Progenitor cell of endocrine pancreas (in vitro differentiated cells): ENCODE results near the gene APEX1. TPM values are rescaled to one million over a fixed set of nuclear protein-coding genes. Genes with fewer than 3 reads are reported as not detected.
"Not testable (repeated sequence)": the region's sequence is repeated elsewhere in the genome, so short reads cannot be mapped to it uniquely, and the experiment has no call there.

Experiments
- DNase-seq: peaks from one replicate; pipeline ENCODE4 v3.0.0; 2021; ENCODE audit warnings: low spot score; ENCODE audit not compliant: unreplicated experiment
- H3K27ac Mint-ChIP-seq: 2 replicates; pipeline ENCODE4 v1.8.0; 2021; ENCODE audit warnings: mild to moderate bottlenecking, moderate library complexity, mixed read lengths
- H3K27me3 Mint-ChIP-seq: 2 replicates; pipeline ENCODE4 v1.8.0; 2021; ENCODE audit warnings: mixed read lengths
- H3K36me3 Mint-ChIP-seq: 2 replicates; pipeline ENCODE4 v1.8.0; 2022; ENCODE audit warnings: mixed read lengths; ENCODE audit not compliant: insufficient read depth
- H3K4me1 Mint-ChIP-seq: 2 replicates; pipeline ENCODE4 v1.8.0; 2021; ENCODE audit warnings: low read depth, mixed read lengths
- H3K4me3 Mint-ChIP-seq: 2 replicates; pipeline ENCODE4 v1.8.0; 2021; ENCODE audit warnings: low read depth, mild to moderate bottlenecking, moderate library complexity, mixed read lengths
- H3K9me3 Mint-ChIP-seq: 2 replicates; pipeline ENCODE4 v1.8.0; 2021; ENCODE audit warnings: low read depth, mixed read lengths
- CTCF ChIP-seq: fragments of 200-600 bp; sonication (generic); IDR thresholded peaks from one replicate; pipeline ENCODE4 v1.5.0; 2021; ENCODE audit warnings: antibody characterized with exemption, mild to moderate bottlenecking; ENCODE audit not compliant: unreplicated experiment
- total RNA-seq: library from RNA; stranded (reverse); gene quantifications from 2 replicates; pipeline ENCODE4 v1.2.1, GENCODE V29; 2021

Gene APEX1
- total RNA-seq, 1 donor from 2014 or later: 309 TPM

- no peak overlapping the region for H3K4me3 Mint-ChIP-seq
- no peak for TF ChIP-seq CTCF
- no peak for DNase-seq
- H3K27me3 Mint-ChIP-seq: peaks cover 15% of the 10 kb centered on the region
- H3K4me1 Mint-ChIP-seq: no peaks in the 10 kb centered on the region
- no peaks in the 10 kb centered on the region for H3K36me3 Mint-ChIP-seq
- H3K27ac Mint-ChIP-seq: no peak overlapping the region
- no peaks in the 10 kb centered on the region for H3K9me3 Mint-ChIP-seq
These were observed 18.7 kb upstream of the APEX1 start for GRCh38 chr14:20436363-20436755.

- Mint-ChIP-seq H3K4me3 (no peak overlapping the region), H3K27me3 (peaks cover 14% of the 10 kb centered on the region), H3K9me3 (peaks cover 6% of the 10 kb centered on the region), H3K4me1 (peaks cover 6% of the 10 kb centered on the region), H3K36me3 (peaks cover 10% of the 10 kb centered on the region), H3K27ac (no peak overlapping the region)
- TF ChIP-seq CTCF: no peak
- no peak for DNase-seq
These were observed 16.4 kb upstream of the APEX1 start for GRCh38 chr14:20438664-20439063.

GRCh38 chr14:20440465-20440864, 14.6 kb upstream of the APEX1 start:
- no peak for TF ChIP-seq CTCF
- Mint-ChIP-seq H3K4me1 (peaks cover 6% of the 10 kb centered on the region), H3K27ac (no peak overlapping the region), H3K36me3 (peaks cover 10% of the 10 kb centered on the region), H3K4me3 (no peak overlapping the region), H3K27me3 (peaks cover 10% of the 10 kb centered on the region), H3K9me3 (peaks cover 6% of the 10 kb centered on the region)
- DNase-seq: no peak

- no peak for TF ChIP-seq CTCF
- H3K27me3 Mint-ChIP-seq: peaks cover 6% of the 10 kb centered on the region
- H3K9me3 Mint-ChIP-seq: peaks cover 6% of the 10 kb centered on the region
- no peak for DNase-seq
- no peak overlapping the region for H3K27ac Mint-ChIP-seq
- H3K36me3 Mint-ChIP-seq: peaks cover 10% of the 10 kb centered on the region
- H3K4me3 Mint-ChIP-seq: no peak overlapping the region
- peaks cover 6% of the 10 kb centered on the region for H3K4me1 Mint-ChIP-seq
These were observed 14.1 kb upstream of the APEX1 start for GRCh38 chr14:20440882-20441281.

GRCh38 chr14:20441461-20441860, 13.6 kb upstream of the APEX1 start:
- peaks cover 6% of the 10 kb centered on the region for H3K27me3 Mint-ChIP-seq
- H3K36me3 Mint-ChIP-seq: peaks cover 10% of the 10 kb centered on the region
- DNase-seq: no peak
- no peak for TF ChIP-seq CTCF
- no peak overlapping the region for H3K27ac Mint-ChIP-seq
- H3K9me3 Mint-ChIP-seq: peaks cover 6% of the 10 kb centered on the region
- H3K4me3 Mint-ChIP-seq: no peak overlapping the region
- H3K4me1 Mint-ChIP-seq: peaks cover 6% of the 10 kb centered on the region

GRCh38 chr14:20443650-20444049, 11.4 kb upstream of the APEX1 start:
- H3K9me3 Mint-ChIP-seq, H3K4me1 Mint-ChIP-seq, H3K4me3 Mint-ChIP-seq, H3K27ac Mint-ChIP-seq, H3K27me3 Mint-ChIP-seq, DNase-seq: not testable (repeated sequence)
- H3K36me3 Mint-ChIP-seq: peaks cover 28% of the 10 kb centered on the region
